Measurements from ENCODE around the gene HFE. TPM values are rescaled to one million over a fixed set of nuclear protein-coding genes. Genes with fewer than 3 reads are reported as not detected.
A peak's percentile ranks its signal among the peaks of the same experiment; 100 is the strongest.
"Not testable (repeated sequence)": the region's sequence is repeated elsewhere in the genome, so short reads cannot be mapped to it uniquely, and the experiment has no call there.

Gene HFE
- total RNA-seq, 4 donors from 2014 or later: 7.5 to 9.8 (median 8.3) TPM

DNA sequence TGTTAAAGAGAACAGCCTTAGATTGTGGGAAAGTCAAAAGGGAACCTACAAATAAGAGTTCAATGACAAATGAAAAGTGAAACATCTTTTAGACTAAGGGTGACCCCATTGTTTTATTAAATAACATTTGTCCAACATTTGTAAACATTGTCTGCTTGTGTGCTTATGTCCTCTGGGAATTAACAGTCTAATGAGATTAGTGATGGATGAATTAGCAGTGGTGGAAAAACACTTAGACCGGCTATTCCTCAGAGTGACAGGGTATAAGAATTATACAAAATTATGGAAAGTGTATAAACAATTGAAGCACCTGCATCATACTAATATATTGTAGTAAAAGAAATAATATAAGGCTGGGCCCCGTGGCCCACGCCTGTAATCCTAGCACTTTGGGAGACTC is 29.3 kb upstream of the HFE start:
- TF ChIP-seq, protein P1, sequence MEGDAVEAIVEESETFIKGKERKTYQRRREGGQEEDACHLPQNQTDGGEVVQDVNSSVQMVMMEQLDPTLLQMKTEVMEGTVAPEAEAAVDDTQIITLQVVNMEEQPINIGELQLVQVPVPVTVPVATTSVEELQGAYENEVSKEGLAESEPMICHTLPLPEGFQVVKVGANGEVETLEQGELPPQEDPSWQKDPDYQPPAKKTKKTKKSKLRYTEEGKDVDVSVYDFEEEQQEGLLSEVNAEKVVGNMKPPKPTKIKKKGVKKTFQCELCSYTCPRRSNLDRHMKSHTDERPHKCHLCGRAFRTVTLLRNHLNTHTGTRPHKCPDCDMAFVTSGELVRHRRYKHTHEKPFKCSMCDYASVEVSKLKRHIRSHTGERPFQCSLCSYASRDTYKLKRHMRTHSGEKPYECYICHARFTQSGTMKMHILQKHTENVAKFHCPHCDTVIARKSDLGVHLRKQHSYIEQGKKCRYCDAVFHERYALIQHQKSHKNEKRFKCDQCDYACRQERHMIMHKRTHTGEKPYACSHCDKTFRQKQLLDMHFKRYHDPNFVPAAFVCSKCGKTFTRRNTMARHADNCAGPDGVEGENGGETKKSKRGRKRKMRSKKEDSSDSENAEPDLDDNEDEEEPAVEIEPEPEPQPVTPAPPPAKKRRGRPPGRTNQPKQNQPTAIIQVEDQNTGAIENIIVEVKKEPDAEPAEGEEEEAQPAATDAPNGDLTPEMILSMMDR (IDR thresholded peaks at IDR 0.05): no peak
- no peak for TF ChIP-seq POLR2A (IDR thresholded peaks at IDR 0.05)
- intact Hi-C loops (cut with DNase I): loop anchor here (10.0 kb wide), 1 partner anchor 137 kb away; a partner anchor contains a TSS
- no peaks in the 10 kb centered on the region for H3K36me3 ChIP-seq

DNA sequence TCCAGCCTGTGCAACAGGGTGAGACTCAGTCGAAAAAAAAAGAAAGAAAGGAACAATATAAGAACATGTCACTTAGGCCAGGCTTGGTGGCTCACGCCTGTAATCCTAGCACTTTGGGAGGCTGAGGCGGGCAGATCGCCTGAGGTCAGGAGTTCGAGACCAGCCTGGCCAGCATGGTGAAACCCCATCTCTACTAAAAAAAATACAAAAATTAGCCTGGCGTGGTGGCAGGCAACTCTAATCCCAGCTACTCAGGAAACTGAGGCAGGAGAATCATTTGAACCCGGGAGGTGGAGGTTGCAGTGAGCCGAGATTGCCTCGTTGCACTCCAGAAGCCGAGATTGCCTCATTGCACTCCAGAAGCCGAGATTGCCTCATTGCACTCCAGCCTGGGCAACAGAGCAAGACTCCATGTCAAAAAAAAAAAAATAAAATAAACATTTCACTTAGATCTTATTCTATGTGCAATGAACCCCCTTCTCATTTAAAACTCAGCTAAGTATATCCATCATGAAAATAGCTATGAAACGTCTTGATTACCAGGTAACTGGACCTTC is 28.7 kb upstream of the HFE start:
- not testable (repeated sequence) for H3K27ac ChIP-seq; H3K4me1 ChIP-seq; DNase-seq; H3K9me3 ChIP-seq; H3K27me3 ChIP-seq; H3K36me3 ChIP-seq; H3K4me3 ChIP-seq (replicated peaks in 1 of 3)
- intact Hi-C loops (cut with DNase I): loop anchor here (10.0 kb wide), 1 partner anchor 136 kb away; a partner anchor contains a TSS
- WGBS, 2 donors: 94 to 95% methylated on average over 12 of the region's 12 CpGs

More for the DNA sequence above, 29.3 kb upstream of the HFE start:
- Histone ChIP-seq H3K4me3 (replicated peaks in 1 of 3) (no peak overlapping the region), H3K4me1 (peaks cover 5 to 11% of the 10 kb centered on the region in 2 donors), H3K27me3 (no peaks in the 10 kb centered on the region), H3K9me3 (no peaks in the 10 kb centered on the region), H3K27ac (no peak overlapping the region)
- DNase-seq: no peak
- WGBS, 2 donors: 93 to 97% methylated on average over 3 of the region's 3 CpGs

DNA sequence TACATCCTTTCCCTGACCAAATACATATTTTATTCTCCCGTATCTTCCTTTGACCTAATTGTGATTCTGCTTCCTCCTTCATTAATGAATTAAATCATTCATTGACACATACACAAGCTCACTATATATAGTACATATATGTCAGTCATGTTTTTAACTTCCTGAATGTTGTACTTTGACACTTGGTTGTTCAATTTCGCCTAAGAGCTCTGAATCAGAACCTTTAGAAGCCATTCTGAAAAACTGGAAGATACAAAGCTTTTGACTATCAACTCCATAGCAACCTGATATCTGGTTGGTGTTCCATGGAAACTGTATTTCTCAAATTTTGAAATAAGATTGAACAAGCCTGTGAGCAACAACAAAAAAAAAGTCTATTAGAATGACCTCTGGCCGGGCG is 27.3 kb upstream of the HFE start:
- Histone ChIP-seq H3K4me3 (replicated peaks in 1 of 3) (no peak overlapping the region), H3K27ac (no peak overlapping the region), H3K9me3 (no peaks in the 10 kb centered on the region), H3K36me3 (no peaks in the 10 kb centered on the region), H3K27me3 (no peaks in the 10 kb centered on the region), H3K4me1 (peaks cover 0 to 4% of the 10 kb centered on the region in 2 donors)
- intact Hi-C loops (cut with DNase I): loop anchor here (10.0 kb wide), 1 partner anchor 135 kb away; a partner anchor contains a TSS
- no peak for DNase-seq
- no peak for TF ChIP-seq POLR2A (IDR thresholded peaks at IDR 0.05)
- TF ChIP-seq, protein P1 (IDR thresholded peaks at IDR 0.05): no peak
- 94% methylated on average over 4 of the region's 4 CpGs for WGBS, 2 donors

DNA sequence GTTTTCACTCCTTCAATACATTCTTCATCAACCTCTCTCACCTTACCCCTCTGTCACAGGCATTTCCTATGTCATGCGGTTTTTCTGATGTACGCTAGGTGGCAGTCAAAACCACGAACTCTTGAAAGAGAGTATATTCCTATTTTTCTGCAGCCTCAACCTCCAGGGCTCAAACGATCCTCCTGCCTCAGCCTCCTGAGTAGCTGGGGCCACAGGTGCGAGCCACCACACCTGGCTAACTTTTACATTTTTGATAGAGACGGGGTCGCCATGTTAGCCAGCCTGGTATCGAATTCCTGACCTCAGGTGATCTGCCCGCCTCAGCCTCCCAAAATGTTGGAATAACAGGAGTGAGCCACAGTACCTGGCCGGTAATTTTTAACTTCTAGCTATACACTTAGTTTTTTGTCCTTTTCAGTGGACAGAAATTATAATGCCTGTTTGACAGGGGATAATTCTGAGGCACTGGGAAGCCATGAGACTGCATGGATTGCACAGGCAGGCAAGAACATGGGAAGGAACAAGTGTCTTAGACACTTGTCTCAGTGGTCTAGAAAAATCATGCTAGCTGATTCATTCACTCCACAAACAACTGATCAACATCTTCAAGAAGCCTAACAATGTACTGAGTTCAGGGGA is 22.5 kb upstream of the HFE start:
- 30 to 31% methylated on average over 10 of the region's 10 CpGs for WGBS, 2 donors
- Histone ChIP-seq H3K36me3 (no peaks in the 10 kb centered on the region), H3K9me3 (no peaks in the 10 kb centered on the region), H3K4me3 (replicated peaks in 1 of 3) (no peak overlapping the region), H3K4me1 (peaks cover 0 to 3% of the 10 kb centered on the region in 2 donors), H3K27ac (no peak overlapping the region), H3K27me3 (no peaks in the 10 kb centered on the region)
- no peak for TF ChIP-seq POLR2A (IDR thresholded peaks at IDR 0.05)
- TF ChIP-seq, protein P1 (IDR thresholded peaks at IDR 0.05): peak; percentile 58 to 77 (median 70)
- peak in 1 of 2 donors; percentile 17 for DNase-seq
- intact Hi-C loops (cut with DNase I): loop anchor here (2.0 kb wide), 1 partner anchor 32 kb away; no protein-coding TSS in a partner anchor

DNA sequence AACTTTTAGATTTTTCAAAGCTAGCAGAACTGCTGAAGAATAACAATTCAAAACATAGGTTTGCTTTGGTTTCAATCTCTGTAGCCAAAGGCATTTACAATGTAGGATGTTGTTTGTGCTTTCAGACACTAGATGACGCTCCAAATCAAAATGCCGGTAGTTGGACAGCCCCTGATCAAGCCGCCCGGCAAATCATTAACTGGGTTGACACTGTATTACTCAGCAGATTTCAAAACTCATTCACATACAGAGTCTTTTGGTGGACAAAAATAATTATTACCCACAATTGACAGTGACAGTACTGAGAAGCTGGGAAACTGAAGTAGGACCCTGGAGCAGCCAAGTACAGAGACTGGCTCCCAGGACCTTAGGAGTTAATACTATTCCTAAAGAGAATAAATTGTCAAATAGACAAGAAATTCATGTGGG is 21.3 kb upstream of the HFE start:
- Histone ChIP-seq H3K27me3 (no peaks in the 10 kb centered on the region), H3K27ac (no peak overlapping the region), H3K36me3 (no peaks in the 10 kb centered on the region), H3K9me3 (no peaks in the 10 kb centered on the region), H3K4me3 (replicated peaks in 1 of 3) (no peak overlapping the region), H3K4me1 (peaks cover 0 to 3% of the 10 kb centered on the region in 2 donors)
- DNase-seq: peak; percentile 54
- intact Hi-C loops (cut with DNase I): loop anchor here (2.0 kb wide), 1 partner anchor 31 kb away; no protein-coding TSS in a partner anchor
- TF ChIP-seq, protein P1 (IDR thresholded peaks at IDR 0.05): peak; percentile 50 to 86 (median 84)
- TF ChIP-seq POLR2A (IDR thresholded peaks at IDR 0.05): no peak
- 1% methylated on average over 4 of the region's 4 CpGs for WGBS, 2 donors
